Measurements from ENCODE around the gene STING1.
"Not testable (repeated sequence)": the region's sequence is repeated elsewhere in the genome, so short reads cannot be mapped to it uniquely, and the experiment has no call there.

The STING1 gene

GRCh38 chr5:139462586-139463276 is 19.8 kb downstream of the STING1 start, which contains the start of gene ECSCR:
Gene ECSCR (minus strand): TSS chr5:139462743. CDS start chr5:139462670, 73 bp downstream.
- no peak for DNase-seq (ENCODE audit: low read depth)

GRCh38 chr5:139461698-139462097 is 20.9 kb downstream of the STING1 start:
- DNase-seq (ENCODE audit: low read depth) = no peak

DNA sequence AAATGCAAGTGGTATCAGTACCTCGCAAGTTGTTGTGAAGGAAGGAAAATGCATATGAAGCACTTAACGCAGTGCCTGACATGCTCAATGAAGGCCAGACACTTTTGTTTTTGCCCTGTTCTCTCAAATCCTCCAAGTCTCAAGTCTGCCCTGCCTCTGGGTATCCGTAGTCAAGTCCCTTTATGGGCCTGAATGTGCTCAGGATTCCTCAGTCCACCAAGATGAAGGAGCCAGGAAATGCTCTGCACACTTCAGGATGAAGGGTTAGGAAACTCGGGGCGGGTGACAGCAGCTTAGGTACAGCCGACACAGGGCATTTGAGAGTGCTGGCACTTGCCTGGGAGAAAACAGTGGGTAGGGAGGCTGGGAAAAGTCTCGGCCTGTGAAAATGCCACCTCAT is 21.4 kb downstream of the STING1 start:
- DNase-seq (ENCODE audit: low read depth) = no peak

- DNase-seq (ENCODE audit: low read depth) = no peak
Measured at GRCh38 chr5:139460455-139460854, 22.1 kb downstream of the STING1 start.

GRCh38 chr5:139459451-139459934 is 23.1 kb downstream of the STING1 start:
- DNase-seq (ENCODE audit: low read depth) = no peak

GRCh38 chr5:139458580-139459407 is 23.8 kb downstream of the STING1 start:
- DNase-seq (ENCODE audit: low read depth) = no peak

- DNase-seq (ENCODE audit: low read depth) = no peak
Measured at GRCh38 chr5:139457653-139458306, 24.8 kb downstream of the STING1 start.

- DNase-seq (ENCODE audit: low read depth) = no peak
Measured at GRCh38 chr5:139457241-139457640, 25.3 kb downstream of the STING1 start.

DNA sequence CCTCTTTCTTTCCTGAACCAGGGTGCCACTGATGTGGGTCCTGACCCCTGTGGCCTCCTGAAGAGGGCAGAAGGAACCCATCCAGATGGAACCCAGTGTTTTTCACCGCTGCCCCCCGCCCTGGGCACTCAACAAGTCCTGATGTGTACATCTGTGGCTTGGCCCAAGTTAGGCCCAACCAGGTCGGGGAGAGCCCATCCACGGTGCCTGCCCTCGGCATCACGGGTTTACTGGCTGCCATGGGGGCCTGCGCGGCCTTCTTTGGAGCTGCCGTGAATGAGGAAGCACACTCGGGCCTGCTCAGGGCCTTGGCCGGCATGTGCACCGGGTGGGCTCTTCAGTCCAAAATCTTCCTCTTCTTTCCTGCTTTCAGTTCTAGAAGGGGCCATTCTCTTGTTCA is 25.8 kb downstream of the STING1 start:
- DNase-seq (ENCODE audit: low read depth) = no peak

GRCh38 chr5:139454568-139455290 is 27.8 kb downstream of the STING1 start:
- no peak for DNase-seq (ENCODE audit: low read depth)

DNA sequence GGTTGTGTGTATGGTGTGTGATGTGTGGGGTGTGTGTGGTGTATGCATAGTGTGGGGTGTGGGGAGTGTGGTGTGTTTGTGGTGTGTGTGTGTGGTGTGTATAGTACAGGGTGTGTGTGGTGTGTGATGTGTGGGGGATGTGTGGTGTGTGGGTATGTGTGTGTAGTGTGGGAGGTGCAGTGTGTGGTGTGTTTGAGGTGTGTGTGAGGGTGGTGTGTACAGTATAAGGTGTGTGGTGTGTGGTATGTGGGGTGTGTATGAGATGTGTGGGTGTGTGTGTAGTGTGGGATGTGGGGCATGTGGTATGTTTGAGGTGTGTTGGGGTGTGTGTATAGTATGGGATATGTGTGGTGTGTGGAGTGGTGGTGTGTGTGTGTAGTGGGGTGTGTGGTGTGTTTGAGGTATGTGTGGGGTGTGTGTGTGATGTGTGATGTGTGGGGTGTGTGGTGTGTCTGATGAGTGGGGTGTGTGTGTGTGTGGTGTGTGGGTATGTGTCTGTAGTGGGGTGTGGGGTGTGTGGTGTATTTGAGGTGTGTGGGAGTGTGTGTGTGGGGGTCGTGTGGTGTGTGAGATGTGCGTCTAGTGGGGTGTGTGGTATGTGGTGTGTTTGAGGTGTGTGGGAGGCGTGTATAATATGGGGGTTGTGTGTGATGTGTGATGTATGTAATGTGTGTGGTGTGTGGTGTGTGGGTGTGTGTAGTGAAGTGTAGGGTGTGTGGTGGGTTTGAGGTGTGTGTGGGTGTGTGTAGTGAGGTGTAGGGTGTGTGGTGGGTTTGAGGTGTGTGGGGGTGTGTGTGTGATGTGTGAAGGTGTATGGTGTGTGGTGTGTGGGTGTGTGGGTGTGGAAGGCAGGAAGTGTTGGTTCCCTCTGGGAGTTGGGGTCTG is 28.6 kb downstream of the STING1 start:
- no peak for DNase-seq (ENCODE audit: low read depth)

- no peak for DNase-seq (ENCODE audit: low read depth)
Measured at GRCh38 chr5:139451878-139452660, 30.5 kb downstream of the STING1 start.

DNA sequence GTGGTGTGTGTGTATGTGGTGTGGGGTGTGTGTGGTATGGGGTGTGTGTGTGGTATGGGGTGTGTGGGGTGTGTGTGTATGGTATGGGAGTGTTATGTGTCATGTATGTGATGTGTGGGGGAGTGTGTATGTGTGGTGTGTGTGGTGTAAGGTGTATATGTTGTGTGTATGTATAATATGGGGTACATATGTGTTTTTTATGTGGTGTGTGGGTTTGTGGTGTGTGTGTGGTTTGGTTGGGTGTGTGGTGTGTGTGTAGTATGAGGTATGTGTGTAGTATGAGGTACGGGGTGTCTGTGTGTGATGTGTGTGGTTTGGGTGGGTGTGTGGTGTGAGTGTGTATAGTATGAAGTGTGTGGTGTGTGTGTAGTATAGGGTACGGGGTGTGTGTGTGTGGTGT is 31.4 kb downstream of the STING1 start:
- no peak for DNase-seq (ENCODE audit: low read depth)

DNA sequence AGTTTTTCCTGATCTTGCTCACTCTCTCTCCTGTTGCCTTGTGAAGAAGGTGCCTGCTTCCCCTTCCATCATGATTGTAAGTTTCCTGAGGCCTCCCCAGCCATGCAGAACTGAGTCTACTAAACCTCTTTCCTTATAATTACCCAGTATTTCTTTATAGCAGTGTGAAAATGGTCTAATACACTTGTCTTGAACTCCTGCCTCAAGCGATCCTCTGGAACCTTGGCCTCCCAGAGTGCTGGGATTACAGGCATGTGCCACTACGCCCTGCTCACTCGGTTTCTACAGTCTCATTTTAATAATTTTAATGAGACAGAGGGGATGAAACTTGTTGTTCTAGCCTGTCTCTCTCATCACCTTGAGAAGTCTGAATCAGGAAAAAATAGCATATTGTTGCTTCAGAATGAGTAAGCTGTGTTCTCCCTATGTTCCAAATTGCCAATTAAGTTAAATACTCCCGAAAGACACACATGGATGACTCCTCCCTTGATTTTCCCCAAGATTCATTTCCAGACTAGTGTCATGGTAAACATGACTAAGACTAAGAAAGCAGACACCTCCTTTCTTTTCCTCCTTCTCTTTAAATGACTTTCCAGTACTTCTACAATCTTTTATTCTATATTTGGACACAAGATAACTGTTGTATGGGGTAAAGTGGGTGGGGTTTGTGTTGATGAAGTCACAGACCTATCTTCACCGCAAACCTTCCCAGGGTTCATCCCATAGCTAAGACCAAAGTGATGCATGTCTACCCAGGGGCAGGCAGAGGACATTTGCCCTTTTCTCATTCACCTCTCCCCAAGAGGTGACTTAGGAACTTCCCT is 35.4 kb downstream of the STING1 start:
- DNase-seq (ENCODE audit: low read depth) = no peak

- no peak for DNase-seq (ENCODE audit: low read depth)
Measured at GRCh38 chr5:139445325-139446170, 37.0 kb downstream of the STING1 start.

- no peak for DNase-seq (ENCODE audit: low read depth)
Measured at GRCh38 chr5:139443831-139444453, 38.6 kb downstream of the STING1 start.

GRCh38 chr5:139440416-139440815 is 42.1 kb downstream of the STING1 start:
- DNase-seq (ENCODE audit: low read depth) = not testable (repeated sequence)

Data from stimulated activated CD8-positive, alpha-beta memory T cell treated with anti-CD3 and anti-CD28 coated beads, Interleukin-15, amount 100 ng/mL, for 24 hours (primary cell).